WI38 (cell line): ENCODE measurements around the gene AGPAT4.

Experiments
- H3K4me3 ChIP-seq: 2 replicates; pipeline ENCODE4 v1.5.1; 2011; ENCODE audit warnings: low read depth, mild to moderate bottlenecking, control low read depth, low read length
- TF ChIP-seq, protein P1 (sequence below): IDR thresholded peaks from 2 replicates; pipeline ENCODE4 v1.5.1; 2012; ENCODE audit warnings: low read depth, mild to moderate bottlenecking, control low read depth, low read length

Gene AGPAT4

DNA sequence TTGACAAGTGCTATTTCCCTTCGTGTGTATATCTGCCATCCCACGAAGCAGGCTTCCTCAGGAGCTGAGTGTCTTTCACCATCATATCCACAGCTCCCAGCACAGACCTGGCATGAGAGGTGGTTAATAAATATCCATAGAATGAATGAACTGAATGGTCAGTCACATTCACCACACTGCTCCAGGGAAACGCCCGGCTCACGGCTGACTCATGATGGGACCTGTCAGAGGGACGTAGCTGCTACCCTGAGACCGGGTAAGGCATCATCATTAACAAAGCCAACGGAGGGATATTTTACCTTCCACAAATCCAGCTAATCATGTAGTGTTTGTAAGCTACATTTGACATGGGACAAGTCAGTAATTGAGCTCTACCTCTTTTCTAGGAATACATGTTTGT is 12.5 kb downstream of the AGPAT4 start:
- TF ChIP-seq, protein P1, sequence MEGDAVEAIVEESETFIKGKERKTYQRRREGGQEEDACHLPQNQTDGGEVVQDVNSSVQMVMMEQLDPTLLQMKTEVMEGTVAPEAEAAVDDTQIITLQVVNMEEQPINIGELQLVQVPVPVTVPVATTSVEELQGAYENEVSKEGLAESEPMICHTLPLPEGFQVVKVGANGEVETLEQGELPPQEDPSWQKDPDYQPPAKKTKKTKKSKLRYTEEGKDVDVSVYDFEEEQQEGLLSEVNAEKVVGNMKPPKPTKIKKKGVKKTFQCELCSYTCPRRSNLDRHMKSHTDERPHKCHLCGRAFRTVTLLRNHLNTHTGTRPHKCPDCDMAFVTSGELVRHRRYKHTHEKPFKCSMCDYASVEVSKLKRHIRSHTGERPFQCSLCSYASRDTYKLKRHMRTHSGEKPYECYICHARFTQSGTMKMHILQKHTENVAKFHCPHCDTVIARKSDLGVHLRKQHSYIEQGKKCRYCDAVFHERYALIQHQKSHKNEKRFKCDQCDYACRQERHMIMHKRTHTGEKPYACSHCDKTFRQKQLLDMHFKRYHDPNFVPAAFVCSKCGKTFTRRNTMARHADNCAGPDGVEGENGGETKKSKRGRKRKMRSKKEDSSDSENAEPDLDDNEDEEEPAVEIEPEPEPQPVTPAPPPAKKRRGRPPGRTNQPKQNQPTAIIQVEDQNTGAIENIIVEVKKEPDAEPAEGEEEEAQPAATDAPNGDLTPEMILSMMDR = no peak
- no peak overlapping the region for H3K4me3 ChIP-seq

DNA sequence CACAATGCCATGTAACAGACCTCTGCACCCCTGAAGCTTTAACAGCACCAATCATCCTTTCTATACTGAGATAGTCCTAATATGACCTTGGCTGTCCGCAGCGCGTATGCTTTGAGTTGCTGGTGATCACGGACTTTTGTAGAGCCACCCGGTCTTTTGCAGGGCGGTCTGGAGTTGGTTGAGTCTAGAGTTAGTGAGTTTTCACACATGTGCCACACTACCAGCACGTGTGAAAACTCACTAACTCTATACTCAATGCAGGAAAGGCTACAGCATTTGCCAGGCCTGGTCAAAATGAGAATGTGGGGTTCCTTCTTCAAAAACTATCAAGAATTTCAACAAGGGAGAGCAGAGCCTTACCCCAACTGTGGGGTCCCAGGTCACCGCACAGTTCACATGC is 14.6 kb downstream of the AGPAT4 start:
- TF ChIP-seq, protein P1 = no peak
- H3K4me3 ChIP-seq = no peak overlapping the region

DNA sequence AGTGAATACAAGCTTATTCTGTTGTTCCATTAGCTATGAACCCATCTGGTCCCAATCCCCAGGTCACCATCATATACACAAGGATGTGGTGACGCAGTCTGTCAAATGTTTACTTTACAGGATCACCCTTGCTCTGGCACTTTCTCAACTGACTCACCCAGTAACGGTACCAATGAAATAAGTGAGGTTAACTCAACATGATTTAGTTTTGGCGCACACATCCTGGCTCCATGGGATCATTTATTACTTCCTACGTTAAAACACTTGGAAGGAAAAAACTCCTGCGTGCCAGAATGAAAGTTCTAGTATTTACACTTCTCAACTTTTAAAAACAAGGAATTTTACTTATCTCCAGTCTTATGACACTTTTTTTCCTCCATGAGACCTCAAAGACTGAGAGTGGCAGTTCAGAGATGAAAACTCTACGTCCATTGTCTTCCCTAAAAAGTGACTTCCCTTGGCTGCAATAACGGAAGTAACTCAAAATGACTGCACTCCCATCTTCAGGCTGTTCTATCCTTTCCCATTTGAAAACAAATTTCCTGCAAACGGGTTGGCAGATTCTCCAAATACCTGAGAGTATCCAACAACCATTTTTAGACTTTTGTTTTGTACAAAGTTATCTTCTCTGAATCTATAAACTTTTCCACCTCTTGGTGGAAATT is 15.9 kb downstream of the AGPAT4 start:
- TF ChIP-seq, protein P1 = no peak
- peak overlapping the region; percentile 34 for H3K4me3 ChIP-seq

DNA sequence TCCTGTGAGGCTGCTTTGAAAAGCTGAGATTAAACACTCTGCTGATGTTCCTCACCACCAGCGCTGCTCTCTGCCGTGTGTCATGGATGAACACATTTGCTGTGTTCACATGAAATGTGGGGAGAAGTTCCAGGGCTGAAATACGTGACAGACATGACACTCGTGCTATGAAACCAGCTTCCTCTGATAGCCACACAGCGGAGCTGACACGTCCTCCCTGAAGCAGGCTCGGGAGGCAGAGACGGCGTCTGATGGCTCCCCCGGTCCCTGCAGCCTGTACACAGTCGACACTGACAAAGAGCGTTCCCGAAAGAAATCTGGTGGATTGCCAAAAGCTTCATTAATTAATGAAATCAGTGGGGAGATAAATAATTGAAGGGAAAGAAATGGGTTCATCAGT is 17.5 kb downstream of the AGPAT4 start:
- TF ChIP-seq, protein P1 = no peak
- no peak overlapping the region for H3K4me3 ChIP-seq

DNA sequence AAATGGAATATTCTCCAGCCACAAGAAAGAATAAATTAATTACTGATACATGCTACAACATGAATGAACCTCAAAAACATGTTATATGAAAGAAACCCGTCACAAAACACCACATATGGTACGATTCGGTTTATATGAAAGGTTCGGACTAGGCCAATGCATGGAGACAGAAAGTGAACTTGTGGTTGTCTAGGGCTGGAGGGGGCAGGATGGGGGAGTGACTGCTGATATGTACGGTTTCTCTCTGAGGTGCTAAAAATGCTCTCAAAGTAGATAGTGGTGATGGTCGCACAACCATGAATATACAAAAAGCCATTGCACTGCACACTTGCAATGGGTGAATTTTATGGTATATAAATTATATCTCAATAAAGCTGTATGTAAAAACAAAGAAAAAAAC is 18.3 kb downstream of the AGPAT4 start:
- TF ChIP-seq, protein P1 = no peak
- no peak overlapping the region for H3K4me3 ChIP-seq

DNA sequence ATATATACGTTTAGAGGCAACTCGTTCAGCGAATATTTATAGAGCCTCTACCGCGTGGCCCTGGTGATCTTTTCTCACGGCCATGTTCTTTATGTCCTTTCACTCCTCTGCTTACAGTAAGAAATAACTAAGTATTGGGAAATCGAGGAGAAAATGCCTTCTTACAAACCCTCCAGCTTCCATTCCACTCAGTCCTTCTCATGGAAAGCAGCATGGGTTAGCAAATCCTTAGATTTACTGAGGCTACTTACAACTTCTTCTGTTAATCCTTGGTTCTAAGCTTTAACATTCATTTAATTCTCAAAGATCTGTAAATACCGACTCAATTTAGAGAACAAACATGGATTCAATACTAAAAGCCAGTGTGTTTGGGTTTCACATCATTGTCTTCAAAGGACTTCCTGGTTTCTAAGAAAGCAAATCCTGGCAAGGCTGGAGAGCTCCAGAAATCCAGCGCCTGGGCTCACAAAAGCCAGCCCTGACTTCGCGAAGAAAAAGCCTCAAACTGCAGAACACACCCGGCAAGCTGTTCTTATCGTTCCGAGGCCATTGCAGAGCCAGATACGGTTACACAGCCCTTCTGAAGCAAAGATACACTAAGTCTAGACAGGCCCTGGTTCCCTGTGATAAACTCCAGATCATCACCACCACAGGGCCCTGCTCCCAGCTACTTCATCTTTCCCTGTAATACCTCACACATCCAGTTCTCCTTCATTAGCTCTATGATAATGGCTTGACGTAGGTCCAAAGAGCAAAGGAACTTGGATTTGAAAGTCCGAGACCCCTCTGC is 19.2 kb downstream of the AGPAT4 start:
- TF ChIP-seq, protein P1 = no peak
- H3K4me3 ChIP-seq = no peak overlapping the region

DNA sequence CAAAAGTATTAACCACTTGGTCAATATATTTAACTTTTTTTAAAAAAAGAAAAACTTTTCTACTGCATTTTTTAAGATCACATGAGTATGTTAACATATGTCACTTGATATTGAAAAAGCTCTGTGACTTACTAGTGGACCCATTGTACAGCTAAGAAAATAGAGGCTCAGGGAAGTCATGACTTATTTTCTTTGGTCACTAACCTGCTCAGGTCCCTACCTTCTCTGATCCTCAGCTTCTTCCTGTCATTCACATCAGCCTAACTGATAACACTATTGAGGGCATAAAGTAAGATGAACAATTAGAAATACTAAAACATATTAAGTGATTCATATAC is 19.8 kb downstream of the AGPAT4 start:
- TF ChIP-seq, protein P1 = no peak
- H3K4me3 ChIP-seq = no peak overlapping the region
